ENCODE data around the gene TCEANC. TPM values are rescaled to one million over a fixed set of nuclear protein-coding genes. Genes with fewer than 3 reads are reported as not detected.

TCEANC gene
- total RNA-seq, 1 experiment from 2014 or later, result 3.1 TPM

DNA sequence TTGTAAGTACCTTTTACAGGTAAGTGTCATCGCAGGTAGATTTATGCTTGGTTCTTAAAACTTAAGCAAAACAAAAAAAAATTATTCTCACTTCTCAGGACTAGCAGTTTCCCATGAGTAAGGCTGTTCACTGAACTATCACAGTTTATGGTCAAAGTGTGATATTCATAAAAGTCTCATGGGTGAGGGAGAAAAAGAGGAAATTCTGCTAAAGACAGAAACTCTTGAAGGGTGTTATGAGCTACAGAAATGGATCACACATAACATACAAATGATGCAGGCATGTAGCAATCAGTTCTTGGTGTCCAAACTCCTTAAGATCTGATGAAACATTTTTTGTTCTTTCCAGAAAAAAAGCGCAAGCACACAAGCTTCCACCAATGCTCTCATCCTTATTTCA, 44.5 kb downstream of the TCEANC start:
- Histone ChIP-seq H3K9ac (ENCODE audit: extremely low read depth, insufficient read length, low read length) (no peak overlapping the region), H3K56ac (ENCODE audit: insufficient read length, low read depth, low read length) (no peak overlapping the region), H3K18ac (ENCODE audit: insufficient read length, low read depth, low read length) (no peak overlapping the region), H4K20me1 (ENCODE audit: control insufficient read depth, insufficient read depth, insufficient read length) (no peaks in the 10 kb centered on the region), H2BK20ac (ENCODE audit: low read depth, low read length, poor library complexity, severe bottlenecking) (no peak overlapping the region), H2BK5ac (ENCODE audit: insufficient read length, low read length) (no peak overlapping the region), H2BK12ac (ENCODE audit: insufficient read length, low read depth, low read length) (no peak overlapping the region), H4K91ac (ENCODE audit: insufficient read length, low read depth, low read length) (no peak overlapping the region), H3K4ac (ENCODE audit: low read depth, low read length) (no peak overlapping the region), H3K14ac (ENCODE audit: insufficient read depth, low read length) (no peak overlapping the region), H3K9me3 (ENCODE audit: control insufficient read depth, low read depth, low read length) (no peaks in the 10 kb centered on the region), H3K4me2 (ENCODE audit: insufficient read depth, insufficient read length, low read length) (no peak overlapping the region), H3T11ph (ENCODE audit: low read length) (no peak overlapping the region), H2BK120ac (ENCODE audit: low read depth, low read length, poor library complexity, severe bottlenecking) (no peak overlapping the region), H2BK15ac (ENCODE audit: low read depth, low read length) (no peak overlapping the region), H4K5ac (ENCODE audit: insufficient read length, low read depth, low read length) (no peak overlapping the region), H3K27ac (ENCODE audit: insufficient read length, low read depth, low read length) (no peak overlapping the region), H3K79me1 (ENCODE audit: insufficient read depth, low read depth, low read length, poor library complexity, severe bottlenecking) (peaks cover 4% of the 10 kb centered on the region), H3K27me3 (ENCODE audit: insufficient read depth, low read length) (no peaks in the 10 kb centered on the region), H3K4me1 (ENCODE audit: insufficient read depth, low read length) (peaks cover 12% of the 10 kb centered on the region; the same call in 1 of the 2 replicates), H3K23me2 (ENCODE audit: insufficient read length, low read depth, low read length, poor library complexity, severe bottlenecking) (no peaks in the 10 kb centered on the region), H2AK5ac (ENCODE audit: insufficient read length, low read length) (no peak overlapping the region), H2AFZ (ENCODE audit: low read length) (no peak overlapping the region), H3K23ac (ENCODE audit: insufficient read length, low read depth, low read length) (no peak overlapping the region), H3K79me2 (ENCODE audit: insufficient read depth, low read length) (peaks cover 31% of the 10 kb centered on the region; the same call in 1 of the 2 replicates), H4K8ac (replicated peaks; ENCODE audit: insufficient read length, low read depth, low read length) (no peak overlapping the region)
- TF ChIP-seq, protein P1, sequence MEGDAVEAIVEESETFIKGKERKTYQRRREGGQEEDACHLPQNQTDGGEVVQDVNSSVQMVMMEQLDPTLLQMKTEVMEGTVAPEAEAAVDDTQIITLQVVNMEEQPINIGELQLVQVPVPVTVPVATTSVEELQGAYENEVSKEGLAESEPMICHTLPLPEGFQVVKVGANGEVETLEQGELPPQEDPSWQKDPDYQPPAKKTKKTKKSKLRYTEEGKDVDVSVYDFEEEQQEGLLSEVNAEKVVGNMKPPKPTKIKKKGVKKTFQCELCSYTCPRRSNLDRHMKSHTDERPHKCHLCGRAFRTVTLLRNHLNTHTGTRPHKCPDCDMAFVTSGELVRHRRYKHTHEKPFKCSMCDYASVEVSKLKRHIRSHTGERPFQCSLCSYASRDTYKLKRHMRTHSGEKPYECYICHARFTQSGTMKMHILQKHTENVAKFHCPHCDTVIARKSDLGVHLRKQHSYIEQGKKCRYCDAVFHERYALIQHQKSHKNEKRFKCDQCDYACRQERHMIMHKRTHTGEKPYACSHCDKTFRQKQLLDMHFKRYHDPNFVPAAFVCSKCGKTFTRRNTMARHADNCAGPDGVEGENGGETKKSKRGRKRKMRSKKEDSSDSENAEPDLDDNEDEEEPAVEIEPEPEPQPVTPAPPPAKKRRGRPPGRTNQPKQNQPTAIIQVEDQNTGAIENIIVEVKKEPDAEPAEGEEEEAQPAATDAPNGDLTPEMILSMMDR (conservative IDR thresholded peaks at IDR 0.05), result no peak
- H3K4me3 Mint-ChIP-seq, result no peak overlapping the region
- H3K4me1 Mint-ChIP-seq, result peaks cover 28 to 34% of the 10 kb centered on the region in 2 experiments
- peaks cover 0 to 8% (median 2%) of the 10 kb centered on the region in 3 experiments; a peak in 4 of 7 replicates for H3K36me3 Mint-ChIP-seq (ENCODE audit: insufficient read depth in 1 of 3, low read depth in 3 of 3)
- no CpG with 5 or more reads among the region's 2 CpGs for WGBS (ENCODE audit: extremely low coverage, insufficient read length, low lambda C conversion rate)
- no peak overlapping the region; a peak in 1 of 7 replicates for H3K27ac Mint-ChIP-seq
- H3K9me3 Mint-ChIP-seq, result peaks cover 25 to 30% of the 10 kb centered on the region in 2 experiments
- no peaks in the 10 kb centered on the region; the same call in none of the 2 replicates for H3K27me3 Mint-ChIP-seq (ENCODE audit: low read depth)
- no peak for DNase-seq

All from H9 (cell line).